Fibroblast of skin of left quadriceps (primary cell): ENCODE results near the gene C9orf78.
"Not testable (repeated sequence)": the region's sequence is repeated elsewhere in the genome, so short reads cannot be mapped to it uniquely, and the experiment has no call there.

Experiments used
- DNase-seq, 2 experiments: peaks; one replicate each; pipeline ENCODE4 v3.0.0-alpha.2; 2013; ENCODE audit warnings: low read depth in 2 of 2

The C9orf78 gene

DNA sequence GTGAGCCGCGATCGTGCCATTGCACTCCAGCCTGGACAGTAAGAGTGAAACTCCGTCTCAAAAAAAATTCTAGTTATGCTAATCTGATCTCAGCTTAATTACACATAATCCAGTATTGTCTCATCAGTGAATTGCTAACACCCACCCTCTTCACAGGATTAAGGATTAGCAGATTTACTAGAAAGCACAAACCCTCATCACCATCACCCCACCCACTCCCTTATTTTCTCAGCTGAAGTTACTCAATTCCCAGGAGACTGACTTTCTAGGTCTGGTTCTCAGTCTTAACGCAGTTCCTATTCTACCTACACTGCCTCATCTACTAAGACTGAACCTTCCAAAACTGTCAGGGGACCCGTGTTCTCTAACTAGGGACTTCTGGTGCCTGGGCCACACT lies 23.1 kb downstream of the C9orf78 start:
- no peak for DNase-seq

DNA sequence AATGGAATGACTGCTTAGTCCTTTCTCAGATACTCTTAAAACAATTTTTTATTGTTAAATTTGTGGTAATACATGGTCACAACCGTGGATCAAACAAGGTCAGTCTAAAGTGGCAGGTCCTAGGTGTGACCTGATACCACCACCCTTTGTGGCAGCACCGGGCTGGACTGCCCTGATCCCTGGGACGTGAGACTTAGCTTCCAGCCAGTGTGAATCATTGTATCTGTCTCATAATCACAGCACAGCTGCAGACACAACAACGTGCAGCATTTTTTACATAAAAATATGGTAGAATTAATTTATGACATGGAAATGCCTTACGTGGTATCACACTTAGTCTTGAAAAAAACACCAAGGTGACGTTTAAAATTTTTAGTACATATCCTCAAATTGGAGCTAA lies 24.3 kb downstream of the C9orf78 start:
- no peak for DNase-seq

DNA sequence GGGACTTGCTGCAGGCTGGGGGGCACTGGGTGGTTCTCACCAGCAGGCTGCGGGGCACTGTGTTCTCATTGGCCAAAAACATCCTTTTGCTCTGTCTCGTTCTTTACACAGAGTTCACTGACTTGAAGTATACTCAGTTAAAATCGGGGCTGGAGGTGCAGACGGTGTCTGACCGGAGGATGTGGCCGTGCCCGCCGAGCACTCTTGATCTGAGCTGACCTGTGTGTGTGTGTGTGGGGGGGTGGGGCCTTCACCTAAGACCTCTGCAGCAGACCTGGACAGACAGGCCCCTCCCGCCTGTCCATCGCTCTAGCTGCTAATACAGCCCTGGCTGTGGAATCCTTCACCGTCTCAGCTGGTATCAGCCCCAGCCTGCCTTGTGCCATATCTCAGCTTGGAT lies 25.0 kb downstream of the C9orf78 start:
- DNase-seq, result no peak

DNA sequence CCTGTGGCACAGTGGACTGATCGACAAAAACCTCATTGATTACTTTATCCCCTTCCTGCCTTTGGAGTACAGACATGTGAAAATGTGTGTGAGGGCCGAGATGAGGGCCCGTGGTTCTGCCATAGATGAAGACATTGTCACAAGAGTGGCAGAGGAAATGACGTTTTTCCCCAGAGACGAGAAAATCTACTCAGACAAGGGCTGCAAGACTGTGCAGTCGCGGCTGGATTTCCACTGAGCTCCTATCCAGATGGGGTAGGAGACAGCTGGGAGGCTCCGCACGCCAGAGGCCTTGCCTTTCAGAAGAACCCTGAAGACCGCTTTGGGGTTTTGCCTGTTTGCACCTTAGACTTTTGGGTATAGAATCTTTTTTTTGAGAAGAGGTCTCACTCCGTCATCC lies 25.7 kb downstream of the C9orf78 start:
- no peak for DNase-seq

DNA sequence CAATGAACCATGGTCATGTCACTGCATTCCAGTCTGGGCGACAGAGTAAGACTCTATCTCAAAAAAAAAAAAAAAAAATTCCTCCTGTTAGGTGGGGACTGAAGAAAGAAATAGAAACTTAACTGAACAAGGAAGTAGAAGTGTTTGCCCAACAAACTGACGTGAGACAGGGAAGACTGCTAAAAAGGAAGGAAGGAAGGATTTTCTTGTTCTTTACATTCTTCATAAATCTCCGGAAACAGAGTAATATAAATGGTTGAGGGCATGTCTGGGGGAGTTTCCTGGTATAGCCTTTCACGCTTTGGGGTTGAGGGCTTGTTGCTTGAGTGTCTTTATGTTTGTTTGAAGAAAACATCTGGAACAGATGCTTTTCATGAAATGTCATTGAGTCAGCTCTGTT lies 29.0 kb downstream of the C9orf78 start:
- DNase-seq, result no peak

DNA sequence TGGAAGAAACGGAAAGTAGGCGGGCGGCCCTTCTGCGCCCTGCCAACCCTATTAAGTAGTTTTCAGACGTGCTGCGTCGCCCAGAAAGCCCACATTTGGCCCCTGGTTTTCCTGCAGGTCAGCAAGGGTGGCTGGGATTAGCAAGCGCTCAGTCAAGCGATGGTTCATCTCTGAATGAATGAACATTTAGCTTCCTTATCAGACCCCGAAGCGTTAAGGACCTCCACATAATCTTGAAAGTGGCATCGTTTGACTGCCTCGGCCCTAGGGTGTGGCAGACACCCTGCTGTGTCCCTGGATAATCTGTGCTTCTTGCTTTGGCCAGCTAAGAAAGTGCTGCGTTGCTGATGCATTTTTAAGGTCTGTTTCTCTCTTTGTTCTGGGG lies 31.4 kb downstream of the C9orf78 start:
- DNase-seq, result no peak

DNA sequence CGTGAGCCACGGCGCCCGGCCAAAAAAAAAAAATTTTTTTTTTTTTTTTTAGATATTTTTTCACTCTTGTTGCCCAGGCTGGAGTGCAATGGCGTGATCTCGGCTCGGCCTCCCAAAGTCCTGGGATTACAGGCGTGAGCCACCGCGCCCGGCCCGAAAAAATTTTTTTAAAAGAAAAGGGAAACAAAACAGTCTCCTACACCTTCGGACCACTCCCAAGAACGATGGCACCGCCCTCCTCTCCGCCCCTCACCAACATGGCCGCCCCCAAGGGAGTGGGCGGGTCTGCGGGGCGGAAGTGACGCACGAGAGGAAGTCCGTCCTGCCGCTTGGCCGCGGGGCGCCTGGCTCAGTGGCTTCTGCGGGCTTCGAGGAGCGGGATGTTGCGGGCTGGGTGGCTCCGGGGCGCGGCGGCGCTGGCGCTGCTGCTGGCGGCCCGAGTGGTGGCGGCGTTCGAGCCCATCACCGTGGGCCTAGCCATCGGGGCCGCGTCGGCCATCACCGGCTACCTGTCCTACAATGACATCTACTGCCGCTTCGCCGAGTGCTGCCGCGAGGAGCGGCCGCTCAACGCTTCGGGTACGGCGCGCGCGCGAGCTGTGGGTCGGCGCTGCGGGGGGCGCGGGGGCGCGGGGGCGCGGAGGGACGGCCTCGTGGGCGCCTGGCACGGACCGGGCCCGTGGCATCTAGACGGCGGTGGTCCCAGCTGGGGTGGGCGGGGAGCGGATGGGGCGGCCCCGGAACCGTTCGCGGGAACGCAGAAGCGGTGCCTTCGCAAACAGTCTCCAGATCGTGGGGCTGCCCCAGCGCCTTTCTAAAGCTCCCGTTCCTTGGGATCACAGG lies 32.0 kb downstream of the C9orf78 start, which contains the start of gene TOR1B:
Gene TOR1B, plus strand, starts transcription at position 352 of the 843 bp plus-strand sequence. Its CDS starts 29 bp downstream, at position 381.
- peak; percentile 87 to 89 for DNase-seq

DNA sequence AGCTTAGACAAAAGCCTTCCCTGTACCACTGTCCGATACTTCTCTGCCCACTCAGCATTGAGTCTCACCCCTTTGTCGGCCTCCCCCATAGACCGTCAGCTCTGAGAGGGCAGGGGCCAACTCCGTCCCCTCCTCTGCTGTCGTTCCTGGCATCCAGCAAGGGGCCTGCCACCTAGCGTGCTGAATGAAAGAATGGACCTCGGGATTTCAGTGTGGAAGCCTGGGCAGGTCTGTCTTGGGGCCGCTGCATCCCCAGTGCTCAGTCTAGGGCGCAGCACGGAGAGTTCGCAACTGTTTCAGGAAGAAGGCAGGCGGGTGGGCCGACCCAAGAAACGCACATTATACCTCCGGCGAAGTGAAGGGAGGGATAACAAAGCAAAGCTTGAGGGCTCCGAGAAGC lies 33.6 kb downstream of the C9orf78 start:
- DNase-seq, result no peak

DNA sequence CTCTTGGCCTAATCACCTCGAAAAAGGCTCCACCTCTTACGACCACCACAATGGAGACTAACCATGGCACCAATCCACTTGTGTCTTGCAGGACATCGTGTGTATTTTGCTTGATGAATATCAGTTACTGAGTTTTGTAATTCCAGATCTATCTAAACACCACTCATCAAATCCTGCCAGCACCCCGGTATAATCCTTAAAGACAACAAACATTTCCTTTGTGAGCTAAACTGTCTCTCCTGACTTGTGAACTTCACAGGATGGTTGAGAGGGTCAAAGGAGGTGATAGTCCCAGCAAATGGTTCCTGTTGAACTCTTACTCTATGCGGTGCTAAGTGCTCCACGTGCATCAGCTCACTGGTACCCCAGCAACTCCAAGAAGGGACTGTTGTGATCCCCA lies 36.1 kb downstream of the C9orf78 start:
- no peak for DNase-seq

DNA sequence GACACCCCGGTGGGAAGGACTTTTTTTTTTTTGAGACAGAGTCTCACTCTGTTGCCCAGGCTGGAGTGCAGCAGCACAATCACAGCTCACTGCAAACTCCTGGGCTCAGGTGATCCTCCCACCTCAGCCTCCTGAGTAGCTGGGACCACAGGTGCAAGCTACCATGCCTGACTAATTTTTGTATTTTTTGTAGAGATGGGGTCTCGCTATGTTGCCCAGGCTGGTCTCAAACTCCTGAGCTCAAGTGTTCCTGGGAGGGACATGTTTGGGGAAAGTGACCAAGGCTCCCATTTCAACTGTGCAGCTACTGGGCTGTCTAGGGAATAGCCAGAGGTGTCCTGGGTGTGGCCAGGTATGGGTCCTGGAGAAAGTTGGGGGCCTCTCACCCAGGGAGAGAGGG lies 39.0 kb downstream of the C9orf78 start:
- DNase-seq, result not testable (repeated sequence)

DNA sequence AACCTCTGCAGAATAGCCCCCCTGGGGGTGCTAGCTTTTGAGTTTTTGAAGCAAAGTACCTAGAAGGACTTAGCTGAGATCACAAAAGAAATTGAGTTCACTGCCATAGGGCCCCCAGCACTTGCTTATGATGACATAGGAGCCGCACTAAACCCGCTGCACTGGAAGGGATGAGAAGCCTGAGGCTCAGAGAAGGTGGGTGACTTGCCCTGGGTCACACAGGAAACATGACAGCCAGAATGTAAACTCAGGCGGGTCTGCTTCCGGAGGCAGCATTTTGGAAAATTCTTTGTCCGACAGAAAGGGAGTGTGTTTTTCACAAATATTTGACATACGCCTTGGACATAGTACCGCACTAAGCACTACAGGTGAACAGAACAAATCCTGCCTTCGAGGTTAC lies 40.5 kb downstream of the C9orf78 start:
- DNase-seq, result no peak

DNA sequence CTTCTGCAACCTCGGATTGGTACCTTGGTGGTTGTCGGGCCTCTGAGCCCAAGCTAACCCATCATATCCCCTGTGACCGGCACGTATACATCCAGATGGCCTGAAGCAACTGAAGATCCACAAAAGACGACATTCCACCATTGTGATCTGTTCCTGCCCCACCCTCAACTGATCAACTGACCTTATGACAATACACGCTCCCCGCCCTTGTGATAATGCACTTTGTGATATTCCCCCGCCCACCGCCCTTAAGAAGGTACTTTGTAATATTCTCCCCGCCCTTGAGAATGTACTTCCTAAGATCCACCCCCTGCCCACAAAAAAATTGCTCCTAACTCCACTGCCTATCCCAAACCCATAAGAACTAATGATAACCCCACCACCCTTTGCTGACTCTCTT lies 48.6 kb downstream of the C9orf78 start:
- no peak for DNase-seq

DNA sequence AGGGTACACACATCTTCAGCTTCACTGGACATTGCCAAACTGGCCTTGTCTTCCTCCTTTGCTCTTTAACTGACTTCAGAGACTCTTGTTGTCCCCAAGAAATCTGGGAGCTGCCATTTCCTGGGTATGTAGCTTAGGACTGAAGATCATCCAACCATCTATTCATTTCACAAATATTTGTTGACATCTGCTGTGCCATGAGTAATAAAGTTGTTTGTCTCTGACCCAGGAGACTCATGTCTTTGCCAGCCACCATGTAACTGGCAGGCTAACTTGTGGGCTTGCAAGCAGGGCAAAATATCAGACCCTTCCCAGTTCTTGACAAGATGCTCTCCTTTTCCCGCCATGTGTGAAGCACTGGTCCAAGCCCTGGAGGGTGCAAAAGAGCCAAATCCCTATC lies 49.2 kb downstream of the C9orf78 start:
- DNase-seq, result no peak

DNA sequence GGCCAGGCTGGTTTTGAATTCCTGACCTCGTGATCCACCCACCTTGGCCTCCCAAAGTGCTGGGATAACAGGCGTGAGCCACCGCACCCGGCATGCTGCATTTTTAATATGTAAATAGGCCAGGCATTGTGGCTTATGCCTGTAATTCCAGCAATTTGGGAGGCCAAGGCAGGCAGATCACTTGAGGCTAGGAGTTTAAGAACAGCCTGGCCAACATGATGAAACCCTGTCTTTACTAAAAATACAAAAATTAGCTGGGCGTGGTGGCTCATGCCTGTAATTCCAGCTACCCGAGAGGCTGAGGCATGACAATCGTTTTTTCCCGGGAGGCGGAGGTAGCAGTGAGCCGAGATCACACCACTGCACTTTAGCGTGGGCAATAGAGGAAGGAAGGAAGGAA lies 50.1 kb downstream of the C9orf78 start:
- not testable (repeated sequence) for DNase-seq

DNA sequence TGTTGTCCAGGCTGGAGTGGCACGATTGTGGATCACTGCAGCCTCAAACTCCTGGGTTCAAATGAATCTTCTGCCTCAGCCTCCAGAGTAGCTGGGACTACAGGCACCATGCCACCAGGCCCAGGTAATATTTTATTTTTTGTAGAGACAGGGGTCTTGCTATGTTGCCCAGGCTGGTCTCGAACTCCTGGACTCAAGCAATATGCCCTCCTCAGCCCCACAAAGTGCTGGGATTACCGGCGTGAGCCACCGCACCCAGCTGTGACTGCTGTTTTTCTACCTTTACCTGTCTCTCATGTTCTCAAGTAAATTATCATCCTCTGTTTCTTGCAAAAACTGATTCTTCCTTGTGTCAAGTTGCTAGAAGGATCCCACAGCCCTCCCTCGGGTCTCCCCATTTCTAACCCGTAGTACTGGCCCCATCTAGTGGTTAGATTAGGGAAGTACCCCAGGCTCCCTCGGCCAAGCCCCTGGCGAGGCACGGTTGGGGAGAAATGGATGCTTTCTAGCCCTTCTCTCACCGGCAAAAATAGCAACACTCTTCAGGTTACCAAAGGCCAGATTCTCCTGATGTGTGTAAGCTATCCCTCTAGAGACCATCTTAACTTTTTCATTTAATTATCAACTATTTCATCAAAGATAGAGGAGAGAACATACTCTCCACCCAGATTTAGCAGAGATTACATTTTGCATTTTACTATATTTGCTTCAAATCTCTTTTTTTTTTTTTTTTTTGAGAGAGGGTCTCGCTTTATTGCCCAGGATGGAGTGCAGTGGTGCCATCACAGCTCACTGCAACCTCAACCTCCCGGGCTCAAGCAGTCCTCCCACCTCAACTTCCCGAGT lies 51.3 kb downstream of the C9orf78 start:
- DNase-seq, result peak; percentile 44 to 53

DNA sequence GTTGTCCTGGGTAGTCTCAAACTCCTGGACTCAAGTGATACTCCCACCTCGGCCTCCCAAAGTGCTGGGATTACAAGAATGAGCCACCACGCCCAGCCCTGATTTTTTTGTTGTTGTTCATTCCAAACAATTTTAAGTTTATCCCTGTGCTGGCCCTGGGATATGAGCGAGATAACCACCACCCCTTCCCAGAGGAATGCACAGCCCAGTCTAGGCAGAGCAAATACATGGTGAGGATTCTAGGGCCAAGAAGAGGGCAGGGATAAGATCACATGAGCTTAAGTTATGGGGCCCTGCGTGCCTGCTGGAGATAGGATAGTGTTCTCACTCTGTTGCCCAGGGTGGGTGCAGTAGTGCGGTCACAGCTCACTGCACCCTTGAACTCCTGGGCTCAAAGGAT lies 53.1 kb downstream of the C9orf78 start:
- DNase-seq, result peak in 1 of 2 experiments; percentile 3

DNA sequence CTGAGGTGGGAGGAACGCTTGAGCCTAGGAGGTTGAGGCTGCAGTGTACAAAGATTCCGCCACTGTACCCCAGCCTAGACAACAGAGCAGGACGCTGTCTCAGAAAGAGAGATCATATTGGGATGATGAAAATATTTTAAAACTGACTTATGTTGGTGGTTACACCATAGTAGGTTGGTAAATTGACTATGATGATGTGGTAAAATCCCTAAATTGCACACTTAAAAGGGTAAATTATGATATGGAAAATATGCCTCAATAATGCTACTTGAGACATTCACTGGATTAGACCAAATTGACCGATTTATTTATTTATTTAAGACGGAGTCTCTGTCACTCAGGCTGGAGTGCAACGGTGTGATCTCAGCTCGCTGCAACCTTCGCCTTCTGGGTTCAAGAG lies 53.9 kb downstream of the C9orf78 start:
- DNase-seq, result no peak

DNA sequence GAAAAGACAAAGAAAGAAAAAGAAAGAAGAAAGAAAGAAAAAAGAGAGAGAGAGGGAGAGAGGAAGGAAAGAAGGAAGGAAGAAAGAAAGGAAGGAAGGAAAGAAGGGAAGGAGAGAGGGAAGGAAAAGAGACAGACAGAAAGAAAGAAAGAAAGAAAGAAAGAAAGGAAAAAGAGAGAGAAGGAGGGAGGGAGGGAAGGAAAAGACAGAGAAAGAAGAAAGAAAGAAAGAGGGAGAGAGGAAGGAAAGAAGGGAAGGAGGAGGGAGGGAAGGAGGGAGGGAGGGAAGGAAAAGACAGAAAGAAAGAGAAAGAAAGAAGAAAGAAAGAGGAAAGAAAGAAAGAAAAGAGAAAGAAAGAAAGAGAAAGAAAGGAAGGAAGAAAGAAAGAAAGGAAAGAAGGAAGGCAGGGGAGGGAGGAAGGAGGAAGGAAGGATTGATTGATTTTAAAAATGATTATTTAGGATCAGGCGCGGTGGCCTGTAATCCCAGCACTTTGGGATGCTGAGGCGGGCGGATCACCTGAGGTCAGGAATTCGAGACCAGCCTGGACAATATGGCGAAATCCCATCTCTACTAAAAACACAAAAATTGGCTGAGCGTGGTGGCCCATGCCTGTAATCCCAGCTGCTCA lies 55.4 kb downstream of the C9orf78 start:
- DNase-seq, result no peak

DNA sequence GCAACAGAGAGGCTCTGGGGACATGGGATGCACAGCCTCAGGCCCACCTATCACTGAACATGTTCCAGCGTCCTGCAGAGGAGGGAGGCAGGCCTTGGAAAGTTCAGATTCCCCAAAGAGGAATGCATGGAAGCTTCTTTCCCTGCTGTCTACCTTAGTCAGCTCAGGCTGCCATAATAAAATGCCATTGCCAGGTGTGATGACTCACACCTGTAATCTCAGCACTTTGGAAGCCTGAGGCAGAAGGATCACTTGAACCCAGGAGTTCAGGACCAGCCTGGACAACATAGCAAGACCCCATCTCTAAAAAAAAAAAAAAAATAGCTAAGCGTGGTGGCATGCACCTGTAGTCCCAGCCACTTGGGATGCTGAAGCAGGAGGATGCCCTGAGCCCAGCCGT lies 56.6 kb downstream of the C9orf78 start:
- no peak for DNase-seq

DNA sequence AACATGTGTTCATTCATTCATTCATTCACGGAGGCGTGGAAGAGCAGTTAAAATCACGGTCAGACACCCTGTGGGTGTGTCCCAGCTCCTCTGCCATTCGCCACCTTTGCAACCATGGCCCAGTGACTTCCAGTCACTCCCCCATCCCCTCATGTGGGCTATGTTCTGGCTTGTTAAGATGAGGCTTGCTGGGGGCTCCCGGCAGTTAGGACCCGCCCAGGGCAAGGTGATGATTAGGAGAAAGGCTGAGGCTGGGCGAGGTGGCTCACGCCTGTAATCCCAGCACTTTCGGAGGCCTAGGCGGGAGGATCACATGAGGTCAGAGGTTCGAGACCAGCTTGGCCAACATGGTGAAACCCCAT lies 57.3 kb downstream of the C9orf78 start:
- DNase-seq, result no peak
